Aorta (tissue), 5 donors: Measurements from ENCODE around the gene UBA6. TPM values are rescaled to one million over a fixed set of nuclear protein-coding genes. Genes with fewer than 3 reads are reported as not detected.

Experiments used
- ATAC-seq: fragments of 200-7000 bp; cut with Tn5 transposase; one replicate; pipeline ENCODE4 v1.9.1; 2022; ENCODE audit warnings: moderate library complexity; ENCODE audit not compliant: low FRiP score
- DNase-seq, 2 donors: peaks; one replicate each; pipeline ENCODE4 v3.0.0-alpha.2; 2020
- H3K27ac ChIP-seq, 2 donors: one replicate each; pipeline ENCODE4 v1.5.1; 2013; ENCODE audit warnings: low read length in 2 of 2, mild to moderate bottlenecking in 2 of 2, moderate library complexity in 2 of 2, control low read depth in 1 of 2, inconsistent platforms in 1 of 2, low read depth in 1 of 2
- H3K27me3 ChIP-seq, 2 donors: one replicate each; pipeline ENCODE4 v1.6.1; 2013; ENCODE audit warnings: control low read depth in 1 of 2, low read length in 1 of 2, mild to moderate bottlenecking in 1 of 2, moderate library complexity in 1 of 2; ENCODE audit not compliant: insufficient read depth in 2 of 2, control insufficient read depth in 1 of 2
- H3K36me3 ChIP-seq, 2 donors: one replicate each; pipeline ENCODE4 v1.6.1; 2013; ENCODE audit warnings: control low read depth in 1 of 2, low read length in 1 of 2, mild to moderate bottlenecking in 1 of 2; ENCODE audit not compliant: insufficient read depth in 2 of 2, control insufficient read depth in 1 of 2
- H3K4me1 ChIP-seq, 2 donors: one replicate each; pipeline ENCODE4 v1.6.1; 2013; ENCODE audit warnings: low read length in 2 of 2, control low read depth in 1 of 2, mild to moderate bottlenecking in 1 of 2, moderate library complexity in 1 of 2; ENCODE audit not compliant: insufficient read depth in 2 of 2, control insufficient read depth in 1 of 2
- H3K4me3 ChIP-seq, 2 donors: one replicate each; pipeline ENCODE4 v1.5.1; 2013; ENCODE audit warnings: low read length in 2 of 2, control low read depth in 1 of 2, mild to moderate bottlenecking in 1 of 2
- H3K9me3 ChIP-seq: one replicate; pipeline ENCODE4 v1.6.1; 2013; ENCODE audit warnings: mild to moderate bottlenecking, low read length; ENCODE audit not compliant: control insufficient read depth
- WGBS, 2 donors: extraction: QIAGEN DNeasy Blood & Tissue Kit; methylation state at CpG; one replicate each; pipeline ENCODE4 v1.1.7; 2013; 5-methylcytosine and 5-hydroxymethylcytosine counted together
- intact Hi-C, 2 donors: fragments of 100-400 bp; cut with DNase I; formaldehyde crosslinking; loops; one replicate each; pipeline versions ENCODE4 v1.14.2 to v1.15.0; 2022
- polyA plus RNA-seq, 2 donors: library from polyadenylated mRNA; stranded (reverse); fragments of 200-250 nt; gene quantifications; one replicate each; pipeline ENCODE4 v1.2.3, GENCODE V29; 2013
- total RNA-seq, 2 donors: library from RNA; stranded (reverse); fragmentation: NEBNext Ultra II Directional; extraction: Animal tissue kit (Norgen Biotek cat#: 25700); gene quantifications; one replicate each; pipeline ENCODE4 v1.2.1, GENCODE V29; 2021
- donor health status: healthy with polysubstance abuse.
- donor health status: Bipolar disorder and iron deficiency.
- donor health status: DM: no; HTN: no; CAD: no.
- donor health status: DM: no; HTN: no; CAD: no.
- donor health status: DM: yes; HTN: yes; CAD: no.

The UBA6 gene
- total and polyA plus RNA-seq, 4 donors: 9.4 to 63.2 (median 27.3) TPM

GRCh38 chr4:67624939-67625338 lies 76.0 kb downstream of the UBA6 start:
- WGBS, 2 donors: 87 to 94% methylated on average over 3 of the region's 3 CpGs
- Histone ChIP-seq H3K9me3 (no peaks in the 10 kb centered on the region), H3K4me3 (no peak overlapping the region), H3K27me3 (no peaks in the 10 kb centered on the region), H3K27ac (no peak overlapping the region), H3K36me3 (peaks cover 2 to 6% of the 10 kb centered on the region in 2 donors), H3K4me1 (no peaks in the 10 kb centered on the region)
- intact Hi-C loops: no loop called here
- no peak for ATAC-seq
- DNase-seq: no peak

GRCh38 chr4:67616478-67616877 lies 84.5 kb downstream of the UBA6 start:
- no peaks in the 10 kb centered on the region for H3K4me1 ChIP-seq
- ATAC-seq: no peak
- DNase-seq: no peak
- H3K4me3 ChIP-seq: no peak overlapping the region
- WGBS, 2 donors: 92% methylated on average over 1 of the region's 1 CpG
- no peak overlapping the region for H3K27ac ChIP-seq
- H3K36me3 ChIP-seq: peaks cover 0 to 6% of the 10 kb centered on the region in 2 donors
- H3K27me3 ChIP-seq: no peaks in the 10 kb centered on the region
- no peaks in the 10 kb centered on the region for H3K9me3 ChIP-seq
- intact Hi-C loops: no loop called here

- Histone ChIP-seq H3K36me3 (peaks cover 0 to 3% of the 10 kb centered on the region in 2 donors), H3K9me3 (no peaks in the 10 kb centered on the region), H3K27ac (no peak overlapping the region), H3K27me3 (no peaks in the 10 kb centered on the region), H3K4me3 (no peak overlapping the region), H3K4me1 (no peaks in the 10 kb centered on the region)
- intact Hi-C loops: no loop called here
- 97 to 98% methylated on average over 5 of the region's 5 CpGs for WGBS, 2 donors
- DNase-seq (no peak), ATAC-seq (no peak)
These were observed 85.8 kb downstream of the UBA6 start for GRCh38 chr4:67615119-67615518.

GRCh38 chr4:67614186-67614585 lies 86.8 kb downstream of the UBA6 start:
- DNase-seq: no peak
- WGBS, 2 donors: 93 to 97% methylated on average over 4 of the region's 4 CpGs
- no peak for ATAC-seq
- no peaks in the 10 kb centered on the region for H3K4me1 ChIP-seq
- peaks cover 3% of the 10 kb centered on the region for H3K9me3 ChIP-seq
- no peaks in the 10 kb centered on the region for H3K27me3 ChIP-seq
- no peak overlapping the region for H3K27ac ChIP-seq
- intact Hi-C loops: no loop called here
- H3K36me3 ChIP-seq: peaks cover 0 to 3% of the 10 kb centered on the region in 2 donors
- H3K4me3 ChIP-seq: no peak overlapping the region

GRCh38 chr4:67608027-67608426 lies 92.9 kb downstream of the UBA6 start:
- ATAC-seq (no peak), DNase-seq (no peak)
- H3K9me3 ChIP-seq: peaks cover 3% of the 10 kb centered on the region
- H3K27me3 ChIP-seq: no peaks in the 10 kb centered on the region
- H3K4me1 ChIP-seq: no peaks in the 10 kb centered on the region
- no peaks in the 10 kb centered on the region for H3K36me3 ChIP-seq
- intact Hi-C loops: no loop called here
- H3K27ac ChIP-seq: no peak overlapping the region
- no peak overlapping the region for H3K4me3 ChIP-seq
- 72 to 86% methylated on average over 4 of the region's 4 CpGs for WGBS, 2 donors

- DNase-seq: no peak
- Histone ChIP-seq H3K36me3 (no peaks in the 10 kb centered on the region), H3K27ac (no peak overlapping the region), H3K4me1 (no peaks in the 10 kb centered on the region), H3K9me3 (peaks cover 4% of the 10 kb centered on the region), H3K27me3 (no peaks in the 10 kb centered on the region), H3K4me3 (no peak overlapping the region)
- intact Hi-C loops: no loop called here
- 50 to 51% methylated on average over 3 of the region's 3 CpGs for WGBS, 2 donors
- ATAC-seq: no peak
These were observed 96.2 kb downstream of the UBA6 start for GRCh38 chr4:67604749-67605148.

GRCh38 chr4:67604029-67604381 lies 97.0 kb downstream of the UBA6 start:
- no peaks in the 10 kb centered on the region for H3K27me3 ChIP-seq
- WGBS, 2 donors: 72 to 88% methylated on average over 2 of the region's 2 CpGs
- ATAC-seq (no peak), DNase-seq (no peak)
- peaks cover 4% of the 10 kb centered on the region for H3K9me3 ChIP-seq
- no peak overlapping the region for H3K27ac ChIP-seq
- no peaks in the 10 kb centered on the region for H3K36me3 ChIP-seq
- no peaks in the 10 kb centered on the region for H3K4me1 ChIP-seq
- no peak overlapping the region for H3K4me3 ChIP-seq
- intact Hi-C loops: no loop called here

GRCh38 chr4:67603310-67604028 lies 97.5 kb downstream of the UBA6 start:
- intact Hi-C loops: no loop called here
- H3K4me3 ChIP-seq: no peak overlapping the region
- ATAC-seq: no peak
- H3K4me1 ChIP-seq: no peaks in the 10 kb centered on the region
- 82 to 94% methylated on average over 2 of the region's 2 CpGs for WGBS, 2 donors
- H3K27ac ChIP-seq: no peak overlapping the region
- H3K27me3 ChIP-seq: no peaks in the 10 kb centered on the region
- no peak for DNase-seq
- peaks cover 4% of the 10 kb centered on the region for H3K9me3 ChIP-seq
- H3K36me3 ChIP-seq: no peaks in the 10 kb centered on the region

- WGBS, 2 donors: 40 to 43% methylated on average over 2 of the region's 2 CpGs
- intact Hi-C loops: no loop called here
These were observed 107.2 kb downstream of the UBA6 start for GRCh38 chr4:67593741-67594175.

More at GRCh38 chr4:67593741-67594175, 107.2 kb downstream of the UBA6 start:
- Histone ChIP-seq H3K36me3 (no peaks in the 10 kb centered on the region), H3K4me1 (no peaks in the 10 kb centered on the region), H3K9me3 (peaks cover 2% of the 10 kb centered on the region), H3K27me3 (no peaks in the 10 kb centered on the region), H3K4me3 (no peak overlapping the region), H3K27ac (no peak overlapping the region)
- ATAC-seq (no peak), DNase-seq (no peak)
